Lower leg skin (tissue), 3 donors: Measurements from ENCODE around the gene CBX3.

ENCODE experiments used
- CTCF ChIP-seq, 3 donors: fragments of 450-650 bp; IDR thresholded peaks; one replicate each; pipeline ENCODE4 v1.5.1; 2016; ENCODE audit warnings: antibody characterized with exemption in 3 of 3, mild to moderate bottlenecking in 3 of 3, moderate library complexity in 2 of 3
- POLR2A ChIP-seq, 2 donors: fragments of 450-650 bp; IDR thresholded peaks; one replicate each; pipeline ENCODE4 v1.6.1; 2016 to 2017; ENCODE audit warnings: antibody characterized with exemption in 2 of 2, mild to moderate bottlenecking in 1 of 2, moderate library complexity in 1 of 2

- no peak for TF ChIP-seq CTCF (IDR thresholded peaks at IDR 0.05)
- TF ChIP-seq POLR2A (IDR thresholded peaks at IDR 0.05) = no peak
Observed at GRCh38 chr7:26153823-26154783, 47.4 kb upstream of the CBX3 start.
